ENCODE results near the gene SNTG2.

The SNTG2 gene

GRCh38 chr2:1004398-1004797 lies 53.7 kb downstream of the SNTG2 start:
- no peak for DNase-seq

- no peak for DNase-seq
Measured at GRCh38 chr2:1010415-1010930, 59.8 kb downstream of the SNTG2 start.

- no peak for DNase-seq
Measured at GRCh38 chr2:1011006-1011405, 60.4 kb downstream of the SNTG2 start.

- no peak for DNase-seq
Measured at GRCh38 chr2:1011985-1012384, 61.3 kb downstream of the SNTG2 start.

- no peak for DNase-seq
Measured at GRCh38 chr2:1014802-1015201, 64.2 kb downstream of the SNTG2 start.

GRCh38 chr2:1016500-1016899 lies 65.9 kb downstream of the SNTG2 start:
- DNase-seq: no peak

- no peak for DNase-seq
Measured at GRCh38 chr2:1017827-1018226, 67.2 kb downstream of the SNTG2 start.

- DNase-seq: no peak
Measured at GRCh38 chr2:1020206-1020605, 69.6 kb downstream of the SNTG2 start.

GRCh38 chr2:1022178-1022577 lies 71.5 kb downstream of the SNTG2 start:
- no peak for DNase-seq

- DNase-seq: no peak
Measured at GRCh38 chr2:1024981-1025380, 74.3 kb downstream of the SNTG2 start.

- no peak for DNase-seq
Measured at GRCh38 chr2:1026141-1026540, 75.5 kb downstream of the SNTG2 start.

GRCh38 chr2:1028831-1029230 lies 78.2 kb downstream of the SNTG2 start:
- no peak for DNase-seq

GRCh38 chr2:1032030-1032429 lies 81.4 kb downstream of the SNTG2 start:
- no peak for DNase-seq

- DNase-seq: no peak
Measured at GRCh38 chr2:1033069-1033468, 82.4 kb downstream of the SNTG2 start.

GRCh38 chr2:1037066-1037465 lies 86.4 kb downstream of the SNTG2 start:
- DNase-seq: no peak

GRCh38 chr2:1039549-1039948 lies 88.9 kb downstream of the SNTG2 start:
- no peak for DNase-seq

GRCh38 chr2:1041012-1041805 lies 90.6 kb downstream of the SNTG2 start:
- no peak for DNase-seq

- DNase-seq: no peak
Measured at GRCh38 chr2:1045109-1045508, 94.5 kb downstream of the SNTG2 start.

GRCh38 chr2:1046067-1046466 lies 95.4 kb downstream of the SNTG2 start:
- no peak for DNase-seq

- DNase-seq: no peak
Measured at GRCh38 chr2:1047485-1047884, 96.8 kb downstream of the SNTG2 start.

GRCh38 chr2:1049691-1050090 lies 99.0 kb downstream of the SNTG2 start:
- DNase-seq: no peak

- no peak for DNase-seq
Measured at GRCh38 chr2:1051075-1051474, 100.4 kb downstream of the SNTG2 start.

GRCh38 chr2:1052771-1053191 lies 102.1 kb downstream of the SNTG2 start:
- no peak for DNase-seq

GRCh38 chr2:1053786-1054185 lies 103.1 kb downstream of the SNTG2 start:
- DNase-seq: no peak

GRCh38 chr2:1054399-1054798 lies 103.8 kb downstream of the SNTG2 start:
- DNase-seq: no peak

Measured in activated naive CD4-positive, alpha-beta T cell treated with anti-CD3 and anti-CD28 coated beads, Interleukin-2, amount 50 U/mL, for 16 hours (primary cell).